GM23248 (cell line): ENCODE data around the gene SPTLC2.

Experiments
- EZH2 ChIP-seq: fragments of 200-600 bp; sonication (generic); IDR thresholded peaks from 2 replicates; pipeline ENCODE4 v1.6.1; 2018; ENCODE audit warnings: antibody characterized with exemption, mild to moderate bottlenecking; ENCODE audit not compliant: insufficient read depth, poor library complexity, severe bottlenecking
- EZH2phosphoT487 ChIP-seq: fragments of 200-600 bp; sonication (generic); IDR thresholded peaks from 2 replicates; pipeline ENCODE4 v1.6.1; 2018; ENCODE audit warnings: antibody characterized with exemption, moderate library complexity, mild to moderate bottlenecking, low read depth; ENCODE audit not compliant: insufficient read depth

GRCh38 chr14:77485256-77485655, 131.2 kb downstream of the SPTLC2 start:
- TF ChIP-seq EZH2 (no peak), EZH2phosphoT487 (no peak)
